Measurements from ENCODE around the gene HIBADH.

DNA sequence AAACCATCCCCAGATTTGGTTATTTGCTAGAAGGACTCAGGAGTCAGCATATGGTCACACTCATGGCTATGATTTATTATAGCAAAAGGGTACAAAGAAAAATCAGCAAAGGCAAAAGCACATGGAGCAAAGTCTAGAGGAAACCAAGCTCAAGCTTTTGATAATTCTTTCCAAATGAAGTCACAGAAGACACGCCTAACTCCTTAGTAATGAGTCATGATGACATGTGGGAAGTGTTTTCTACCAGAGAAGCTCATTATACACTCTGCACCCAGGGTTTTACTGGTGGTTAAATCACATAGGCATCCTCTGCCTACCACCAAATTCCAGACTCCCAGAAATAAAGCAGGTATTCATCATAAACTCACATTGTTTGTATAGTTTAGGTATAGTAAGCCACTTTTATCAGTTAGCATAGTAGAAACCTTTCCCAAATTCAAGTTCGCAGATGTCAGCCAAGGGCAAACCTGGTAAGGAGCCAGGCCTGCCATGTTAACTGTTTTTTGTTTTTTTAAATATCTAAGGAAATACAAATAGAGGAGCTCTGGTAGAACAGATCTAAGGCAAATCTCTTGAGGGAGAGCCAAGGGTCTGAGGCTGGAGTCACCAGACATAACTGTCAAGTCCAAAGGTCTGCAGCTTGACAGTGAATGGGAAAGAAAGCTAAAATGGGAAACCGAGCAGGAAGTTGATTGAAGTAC, 15.4 kb upstream of the HIBADH start:
- no peak for TF ChIP-seq CTCF (IDR thresholded peaks at IDR 0.05 in 8 of 11, conservative IDR thresholded peaks at IDR 0.05 in 3 of 11)
- no peak for TF ChIP-seq POLR2A (IDR thresholded peaks at IDR 0.05)
- no peak for TF ChIP-seq POLR2AphosphoS5 (IDR thresholded peaks at IDR 0.05)
